IMR-90 (cell line): ENCODE data around the gene NXPE3. TPM values are rescaled to one million over a fixed set of nuclear protein-coding genes. Genes with fewer than 3 reads are reported as not detected.

Source experiments
- ATAC-seq: fragments of 200-7000 bp; cut with Tn5 transposase; 2 replicates; pipeline ENCODE4 v1.9.1; 2020; ENCODE audit warnings: low read depth, mild to moderate bottlenecking, moderate library complexity
- BruUV-seq: library from RNA; stranded (reverse); fragments of 400-500 nt; replicated peaks from 2 replicates; lab custom pipeline; 2021; lab: Mats Ljungman, UMichigan
- CTCF ChIA-PET: fragments of 300-600 bp; formaldehyde crosslinking; extraction: SDS; loops from one replicate; lab custom pipeline; 2021; ENCODE audit warnings: antibody characterized with exemption; lab: Yijun Ruan, JAX
- POLR2A ChIA-PET: fragments of 300-600 bp; sonication (Branson Sonifier 250); formaldehyde crosslinking; loops from one replicate; lab custom pipeline; 2022; ENCODE audit warnings: antibody characterized with exemption; ENCODE audit not compliant: unreplicated experiment; lab: Charles Lee
- DNase-seq: peaks from one replicate; pipeline ENCODE4 v3.0.0; 2013
- H2AFZ ChIP-seq: replicated peaks from 2 replicates; pipeline ENCODE3; 2013; ENCODE audit warnings: low read length, mild to moderate bottlenecking; ENCODE audit not compliant: poor library complexity
- H2AK5ac ChIP-seq: 2 replicates; pipeline ENCODE4 v1.6.1; 2013; ENCODE audit warnings: low read depth, low read length, inconsistent platforms
- H2AK9ac ChIP-seq: replicated peaks from 2 replicates; pipeline ENCODE3; 2013; ENCODE audit warnings: mild to moderate bottlenecking, low read depth, low read length, moderate library complexity; ENCODE audit not compliant: poor library complexity
- H2BK120ac ChIP-seq: 2 replicates; pipeline ENCODE4 v1.6.1; 2013; ENCODE audit warnings: low read depth, low read length, inconsistent platforms
- H2BK15ac ChIP-seq: 3 replicates; pipeline ENCODE4 v1.6.1; 2013; ENCODE audit warnings: low read depth, low read length, inconsistent platforms
- H2BK20ac ChIP-seq: 2 replicates; pipeline ENCODE4 v1.6.1; 2013; ENCODE audit warnings: low read depth, mild to moderate bottlenecking, inconsistent platforms, low read length, moderate library complexity
- H2BK5ac ChIP-seq: 2 replicates; pipeline ENCODE4 v1.6.1; 2013; ENCODE audit warnings: mild to moderate bottlenecking, low read depth, low read length, inconsistent platforms; ENCODE audit not compliant: poor library complexity, severe bottlenecking
- H3K14ac ChIP-seq: replicated peaks from 2 replicates; pipeline ENCODE4 v1.6.1; 2013; ENCODE audit warnings: low read depth, low read length, inconsistent platforms
- H3K18ac ChIP-seq: 2 replicates; pipeline ENCODE4 v1.6.1; 2013; ENCODE audit warnings: low read depth, low read length, control low read depth
- H3K23ac ChIP-seq: 2 replicates; pipeline ENCODE4 v1.6.1; 2013; ENCODE audit warnings: low read depth, low read length, inconsistent platforms
- H3K27ac ChIP-seq: 2 replicates; pipeline ENCODE4 v1.5.1; 2013; ENCODE audit warnings: mild to moderate bottlenecking, control low read depth, low read length; ENCODE audit not compliant: insufficient read depth
- H3K27me3 ChIP-seq: 2 replicates; pipeline ENCODE4 v1.6.1; 2013; ENCODE audit warnings: low read length; ENCODE audit not compliant: control insufficient read depth, insufficient read depth
- H3K36me3 ChIP-seq: 2 replicates; pipeline ENCODE4 v1.6.1; 2013; ENCODE audit warnings: low read length, mixed read lengths; ENCODE audit not compliant: control insufficient read depth, insufficient read depth
- H3K4ac ChIP-seq: 2 replicates; pipeline ENCODE4 v1.6.1; 2013; ENCODE audit warnings: low read depth, low read length, inconsistent platforms
- H3K4me1 ChIP-seq: 2 replicates; pipeline ENCODE4 v1.6.1; 2013; ENCODE audit warnings: low read length, mixed read lengths; ENCODE audit not compliant: control insufficient read depth, insufficient read depth
- H3K4me2 ChIP-seq: 2 replicates; pipeline ENCODE4 v1.6.1; 2013; ENCODE audit warnings: low read depth, mild to moderate bottlenecking, control low read depth, low read length, moderate library complexity
- H3K4me3 ChIP-seq: 2 replicates; pipeline ENCODE4 v1.5.1; 2013; ENCODE audit warnings: low read depth, mild to moderate bottlenecking, control low read depth, low read length, moderate library complexity; ENCODE audit not compliant: insufficient read depth
- H3K56ac ChIP-seq: 2 replicates; pipeline ENCODE4 v1.6.1; 2013; ENCODE audit warnings: low read length, inconsistent platforms; ENCODE audit not compliant: insufficient read depth; ENCODE audit errors: extremely low read depth
- H3K79me1 ChIP-seq, 2 experiments: 2 replicates each; pipeline ENCODE4 v1.6.1; 2013; ENCODE audit warnings: low read length in 2 of 2, inconsistent platforms in 1 of 2, low read depth in 1 of 2
- H3K9ac ChIP-seq: 2 replicates; pipeline ENCODE4 v1.6.1; 2013; ENCODE audit warnings: low read depth, low read length, control low read depth
- H3K9me1 ChIP-seq: 2 replicates; pipeline ENCODE4 v1.6.1; 2013; ENCODE audit warnings: low read length, inconsistent platforms; ENCODE audit not compliant: insufficient read depth
- H3K9me3 ChIP-seq: 2 replicates; pipeline ENCODE4 v1.6.1; 2013; ENCODE audit warnings: low read length; ENCODE audit not compliant: control insufficient read depth, insufficient read depth
- H4K20me1 ChIP-seq: 2 replicates; pipeline ENCODE4 v1.6.1; 2013; ENCODE audit warnings: low read length, inconsistent platforms; ENCODE audit not compliant: insufficient read depth
- H4K5ac ChIP-seq: 2 replicates; pipeline ENCODE4 v1.6.1; 2013; ENCODE audit warnings: mild to moderate bottlenecking, low read depth, low read length, control low read depth
- H4K8ac ChIP-seq, 2 experiments: 2 replicates each; pipeline ENCODE4 v1.6.1; 2013; ENCODE audit warnings: low read depth in 2 of 2, low read length in 2 of 2, control low read depth in 1 of 2, inconsistent platforms in 1 of 2
- H4K91ac ChIP-seq: 2 replicates; pipeline ENCODE4 v1.6.1; 2013; ENCODE audit warnings: low read depth, low read length, inconsistent platforms; ENCODE audit not compliant: insufficient read depth
- BHLHE40 ChIP-seq: fragments of 150-350 bp; IDR thresholded peaks from 2 replicates; pipeline ENCODE4 v1.6.1; 2016; ENCODE audit warnings: mild to moderate bottlenecking, low read depth, low read length
- CEBPB ChIP-seq: IDR thresholded peaks from 2 replicates; pipeline ENCODE4 v1.6.1; 2012; ENCODE audit warnings: low read depth, low read length, improper control_type of control experiment
- CHD1 ChIP-seq: IDR thresholded peaks from 2 replicates; pipeline ENCODE4 v1.6.1; 2012; ENCODE audit warnings: low read depth, low read length, improper control_type of control experiment
- CTCF ChIP-seq: conservative IDR thresholded peaks from 2 replicates; pipeline ENCODE4 v1.5.1; 2012; ENCODE audit warnings: mild to moderate bottlenecking, low read depth, low read length, improper control_type of control experiment
- ELK1 ChIP-seq: fragments of 150-350 bp; IDR thresholded peaks from 2 replicates; pipeline ENCODE4 v1.6.1; 2016; ENCODE audit warnings: low read depth, mild to moderate bottlenecking, low read length, moderate library complexity, borderline replicate concordance
- FOS ChIP-seq: fragments of 150-350 bp; IDR thresholded peaks from 2 replicates; pipeline ENCODE4 v1.6.1; 2016; ENCODE audit warnings: low read depth, low read length
- MAFK ChIP-seq: IDR thresholded peaks from 2 replicates; pipeline ENCODE4 v1.6.1; 2012; ENCODE audit warnings: low read depth, low read length, improper control_type of control experiment
- MAZ ChIP-seq: IDR thresholded peaks from 2 replicates; pipeline ENCODE4 v1.6.1; 2012; ENCODE audit warnings: low read depth, mild to moderate bottlenecking, low read length, improper control_type of control experiment, moderate library complexity, borderline replicate concordance
- MXI1 ChIP-seq: IDR thresholded peaks from 2 replicates; pipeline ENCODE4 v1.6.1; 2012; ENCODE audit warnings: low read depth, mild to moderate bottlenecking, low read length, moderate library complexity, borderline replicate concordance
- NFE2L2 ChIP-seq: fragments of 150-350 bp; IDR thresholded peaks from 2 replicates; pipeline ENCODE4 v1.6.1; 2016; ENCODE audit warnings: low read depth, mild to moderate bottlenecking, low read length
- POLR2A ChIP-seq: IDR thresholded peaks from 2 replicates; pipeline ENCODE4 v1.6.1; 2012; ENCODE audit warnings: mild to moderate bottlenecking, low read depth, low read length
- RAD21 ChIP-seq: IDR thresholded peaks from 2 replicates; pipeline ENCODE4 v1.6.1; 2012; ENCODE audit warnings: low read length, improper control_type of control experiment
- RCOR1 ChIP-seq: IDR thresholded peaks from 2 replicates; pipeline ENCODE4 v1.6.1; 2012; ENCODE audit warnings: mild to moderate bottlenecking, low read length, improper control_type of control experiment; ENCODE audit not compliant: insufficient replicate concordance
- RFX5 ChIP-seq: IDR thresholded peaks from 2 replicates; pipeline ENCODE4 v1.8.0; 2012; ENCODE audit warnings: low read depth, mild to moderate bottlenecking, low read length, moderate library complexity
- SMC3 ChIP-seq: fragments of 150-350 bp; IDR thresholded peaks from 2 replicates; pipeline ENCODE4 v1.6.1; 2016; ENCODE audit warnings: low read depth, mild to moderate bottlenecking, antibody characterized with exemption, low read length, moderate library complexity
- USF2 ChIP-seq: fragments of 150-350 bp; IDR thresholded peaks from 2 replicates; pipeline ENCODE4 v1.6.1; 2017; ENCODE audit warnings: mild to moderate bottlenecking, antibody characterized with exemption, low read length, low read depth
- whole genome bisulfite sequencing, 2 experiments: methylation state at CpG; one replicate each; pipeline versions ENCODE4 v1.1.5 to v1.1.7; 2013; ENCODE audit warnings: missing lambda C conversion rate in 2 of 2; ENCODE audit not compliant: insufficient read length in 1 of 2; ENCODE audit errors: extremely low coverage in 2 of 2; 5-methylcytosine and 5-hydroxymethylcytosine counted together
- dilution Hi-C: fragments of 300-500 bp; cut with HindIII; formaldehyde crosslinking; loops from one replicate; pipeline ENCODE4 v1.14.3; 2018; ENCODE audit warnings: low sequenced_read_pairs; ENCODE audit not compliant: unreplicated experiment
- in situ Hi-C: fragments of 300-500 bp; cut with MboI; formaldehyde crosslinking; loops from 3 replicates; pipeline ENCODE4 v1.14.3; 2019; ENCODE audit warnings: low sequenced_read_pairs, inconsistent platforms, mixed read lengths
- intact Hi-C: fragments of 100-400 bp; cut with micrococcal nuclease; formaldehyde crosslinking; loops from 2 replicates; pipeline ENCODE4 v1.10.0; 2022
- polyA plus RNA-seq, 3 experiments: library from polyadenylated mRNA; depleted of rRNA; stranded (reverse); fragments of >200 nt; gene quantifications; 2 replicates each; pipeline ENCODE4 v1.2.3, GENCODE V29; 2012; ENCODE audit warnings: low replicate concordance in 1 of 3
- total RNA-seq: library from RNA; depleted of rRNA; stranded (reverse); fragments of >200 nt; gene quantifications from 2 replicates; pipeline ENCODE4 v1.2.3, GENCODE V29; 2012

Gene NXPE3
- total and polyA plus RNA-seq, 2 of the 4 experiments (the other 2 are of a cell fraction): 20.0 to 23.8 TPM

GRCh38 chr3:101825904-101826445 lies 47.0 kb downstream of the NXPE3 start:
- H2BK15ac ChIP-seq: no peak overlapping the region
- no peak overlapping the region for H3K56ac ChIP-seq
- H3K4me3 ChIP-seq: no peak overlapping the region
- H3K79me1 ChIP-seq: peaks cover 8 to 32% of the 10 kb centered on the region in 2 experiments; a peak in 3 of 4 replicates
- no peaks in the 10 kb centered on the region for H3K9me3 ChIP-seq
- no peak overlapping the region for H3K23ac ChIP-seq
- peak overlapping the region; percentile 72 for H2BK5ac ChIP-seq
- no peaks in the 10 kb centered on the region for H3K27me3 ChIP-seq
- ATAC-seq (no peak), DNase-seq (peak; percentile 45)
- dilution Hi-C loops: no loop called here
- H4K8ac ChIP-seq: no peak overlapping the region
- H3K4me1 ChIP-seq: peaks cover 4% of the 10 kb centered on the region; the same call in 1 of the 2 replicates
- TF ChIP-seq MXI1 (no peak), USF2 (no peak), SMC3 (no peak), NFE2L2 (no peak), MAFK (no peak), POLR2A (no peak), BHLHE40 (no peak), RFX5 (no peak), MAZ (no peak), RAD21 (no peak), FOS (no peak), CEBPB (no peak), RCOR1 (no peak), CHD1 (no peak), ELK1 (no peak), CTCF (no peak)
- no peak overlapping the region for H2BK20ac ChIP-seq
- H4K20me1 ChIP-seq: no peaks in the 10 kb centered on the region
- H2AK5ac ChIP-seq: no peak overlapping the region
- ChIA-PET CTCF (interaction anchor here (1.1 kb wide), 1 partner anchor 12 kb away, joined by 3 read pairs; no protein-coding TSS in a partner anchor), POLR2A (interaction anchor here (2.1 kb wide), 1 partner anchor 24 kb away, joined by 6 read pairs; the partner anchor contains the start of gene NFKBIZ)
- no CpG with 5 or more reads among the region's 2 CpGs for WGBS, 2 experiments
- H4K91ac ChIP-seq: no peak overlapping the region
- H3K14ac ChIP-seq: no peak overlapping the region
- BruUV-seq: no TSS peak
- no peak overlapping the region for H2AFZ ChIP-seq
- no peak overlapping the region for H3K9ac ChIP-seq
- intact Hi-C loops: loop anchor here (2.0 kb wide), 1 partner anchor 45 kb away; no protein-coding TSS in a partner anchor
- peaks cover 6% of the 10 kb centered on the region for H3K36me3 ChIP-seq
- in situ Hi-C loops: no loop called here
- H4K5ac ChIP-seq: no peak overlapping the region
- H3K27ac ChIP-seq: no peak overlapping the region
- H3K18ac ChIP-seq: no peak overlapping the region
- H2BK120ac ChIP-seq: no peak overlapping the region
- H3K9me1 ChIP-seq: peaks cover 6% of the 10 kb centered on the region; the same call in 1 of the 2 replicates
- H3K4me2 ChIP-seq: no peak overlapping the region
- H3K4ac ChIP-seq: no peak overlapping the region
- no peak overlapping the region for H2AK9ac ChIP-seq
